ENCODE results near the gene APBA2.

- TF ChIP-seq CTCF (conservative IDR thresholded peaks at IDR 0.05): no peak
- no peak for TF ChIP-seq ZFX (IDR thresholded peaks at IDR 0.05)
Observed at GRCh38 chr15:28961391-28961790, 75.6 kb downstream of the APBA2 start.

All from C4-2B (cell line).